ENCODE results near the gene MYO18A.

MYO18A gene

DNA sequence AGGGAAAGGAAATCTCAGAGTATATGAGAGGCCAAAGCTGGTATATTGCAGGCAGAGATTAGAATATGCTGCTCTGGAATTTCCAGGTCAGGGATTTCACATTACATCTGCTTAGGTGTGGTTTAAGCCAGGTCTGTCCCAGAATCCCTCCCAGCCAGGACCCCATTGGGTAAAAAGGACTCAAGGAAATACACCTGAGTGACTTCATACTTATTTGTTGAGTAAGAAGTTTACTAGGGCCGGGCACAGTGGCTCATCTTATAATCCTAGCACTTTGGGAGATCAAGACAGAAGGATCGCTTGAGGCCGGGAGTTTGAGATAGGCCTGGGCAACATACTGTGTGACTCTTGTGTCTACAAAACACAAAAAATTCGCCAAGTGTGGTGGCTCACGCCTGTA, 130.0 kb downstream of the MYO18A start:
- no peak for DNase-seq (ENCODE audit: low spot score)

DNA sequence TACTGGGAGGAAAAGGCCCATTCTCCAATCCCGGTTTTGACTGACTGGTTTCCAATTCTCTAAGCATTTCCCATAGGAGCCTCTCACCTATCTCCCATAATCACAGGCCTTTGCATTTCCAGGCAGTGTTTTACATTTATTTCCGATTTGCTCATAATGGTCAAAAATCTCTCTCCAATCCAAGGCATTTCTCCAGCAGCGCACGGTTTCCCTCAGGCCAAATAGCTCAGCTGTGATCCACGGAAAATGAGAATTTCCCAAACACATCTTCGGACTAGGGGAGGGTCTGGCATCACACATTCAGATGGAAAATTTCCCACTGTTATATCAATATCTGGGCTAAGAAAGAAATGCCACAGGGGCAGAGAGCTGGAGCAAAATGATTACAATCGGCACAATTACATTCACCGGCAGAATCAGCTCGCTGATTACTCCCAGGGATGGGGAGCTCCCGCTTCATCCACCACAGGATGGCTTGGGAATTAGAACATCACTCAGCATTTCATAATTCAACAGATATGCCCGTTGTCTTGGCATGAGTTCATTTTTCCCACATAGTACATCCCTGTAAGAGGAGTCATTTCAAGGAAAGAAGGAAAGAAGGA, 130.6 kb downstream of the MYO18A start:
- DNase-seq (ENCODE audit: low spot score): no peak

DNA sequence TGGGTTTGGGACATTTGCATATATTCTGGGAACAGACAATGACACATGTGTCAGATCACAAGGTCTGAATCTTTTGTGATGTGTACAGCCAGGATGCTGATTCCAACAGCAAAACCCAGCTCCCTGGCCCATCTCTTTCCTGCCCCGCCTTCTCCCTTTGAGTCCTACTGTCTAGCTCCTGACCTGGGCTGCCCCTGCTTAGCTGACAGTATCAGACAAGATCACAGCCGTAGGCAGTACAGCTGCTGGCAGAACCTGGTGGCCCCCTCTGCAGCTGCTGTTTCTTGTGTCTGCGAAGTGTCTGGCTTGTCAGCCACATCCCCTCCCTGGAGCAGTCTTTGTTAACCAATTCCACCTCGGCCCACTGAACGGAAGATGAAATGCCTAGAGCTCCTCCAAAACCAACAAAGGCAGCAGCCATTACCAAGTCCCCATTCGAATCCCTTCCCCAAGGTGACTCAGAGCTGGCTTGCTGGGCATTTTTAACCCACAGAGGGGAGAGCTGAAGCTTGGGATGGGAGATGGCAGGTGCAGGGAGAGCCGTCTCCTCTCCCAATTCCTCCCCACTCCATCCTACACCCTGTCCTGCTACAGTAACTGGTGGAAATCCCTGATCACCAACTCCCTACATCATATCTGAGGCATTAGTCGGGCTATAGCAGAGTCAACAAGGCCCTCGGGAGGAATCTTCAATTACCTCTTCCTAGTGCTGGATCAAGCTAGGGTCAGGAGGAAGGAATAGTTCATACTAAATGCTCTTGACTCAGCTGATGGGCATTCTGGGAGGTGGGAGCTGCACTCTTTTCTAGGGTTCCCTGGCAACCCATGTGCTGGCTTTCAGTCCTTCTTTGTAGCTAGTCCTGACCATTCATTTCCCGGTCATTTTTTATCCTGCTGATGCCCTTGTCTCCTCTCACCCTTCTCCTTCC, 131.5 kb downstream of the MYO18A start:
- DNase-seq (ENCODE audit: low spot score): no peak

DNA sequence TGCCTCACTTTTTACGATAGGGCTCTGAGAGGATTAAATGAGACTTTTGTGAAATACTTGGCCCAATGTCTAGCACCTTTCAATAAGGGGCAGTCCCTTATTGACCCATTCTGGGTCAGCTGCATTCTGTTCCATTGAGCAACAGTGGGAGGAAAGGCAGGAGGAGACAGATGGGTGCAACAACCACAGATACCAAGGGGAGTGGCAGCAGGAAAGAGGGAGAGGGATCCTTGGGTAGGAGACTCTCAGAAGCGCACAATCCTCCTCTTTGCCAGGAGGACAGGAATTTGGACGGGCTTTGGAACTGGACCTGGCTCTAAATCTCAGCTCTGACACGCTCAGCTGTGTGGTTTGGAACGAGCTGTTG, 133.7 kb downstream of the MYO18A start:
- peak; percentile 45 for DNase-seq (ENCODE audit: low spot score)

DNA sequence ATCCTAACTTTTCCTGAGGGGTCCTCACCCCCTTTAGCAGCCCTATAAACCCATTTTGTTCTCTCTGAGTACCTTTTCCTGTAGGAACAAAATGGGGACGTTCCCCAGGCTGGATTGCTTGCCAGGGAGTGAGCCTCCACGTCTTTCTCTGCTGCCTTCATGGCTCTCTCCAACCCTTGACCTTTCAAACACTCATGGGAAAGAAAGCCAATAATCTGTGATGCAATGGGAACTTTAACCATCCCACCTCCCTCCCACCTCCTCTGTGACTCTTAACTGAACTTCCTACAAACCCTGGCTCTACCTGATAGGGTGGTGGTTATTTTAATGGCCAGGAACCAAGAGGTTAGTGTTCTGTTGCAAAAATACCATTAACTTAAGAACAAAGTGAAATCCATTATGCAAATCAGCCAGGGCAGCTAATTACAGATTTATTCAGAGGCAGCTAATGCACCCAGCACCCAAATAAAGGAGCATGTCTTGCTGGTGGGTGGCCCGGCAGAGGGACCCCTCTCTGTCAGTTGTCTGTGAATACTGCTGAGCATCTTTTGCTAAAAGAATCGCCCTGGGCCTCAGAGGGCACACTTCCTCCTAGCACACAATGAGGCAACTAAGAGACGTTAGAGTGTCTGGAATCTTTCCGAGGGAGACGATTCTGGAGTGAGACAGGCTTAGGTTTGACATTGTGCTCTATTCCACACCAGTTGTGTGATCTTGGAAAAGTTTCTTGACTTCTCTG, 134.3 kb downstream of the MYO18A start:
- no peak for DNase-seq (ENCODE audit: low spot score)

DNA sequence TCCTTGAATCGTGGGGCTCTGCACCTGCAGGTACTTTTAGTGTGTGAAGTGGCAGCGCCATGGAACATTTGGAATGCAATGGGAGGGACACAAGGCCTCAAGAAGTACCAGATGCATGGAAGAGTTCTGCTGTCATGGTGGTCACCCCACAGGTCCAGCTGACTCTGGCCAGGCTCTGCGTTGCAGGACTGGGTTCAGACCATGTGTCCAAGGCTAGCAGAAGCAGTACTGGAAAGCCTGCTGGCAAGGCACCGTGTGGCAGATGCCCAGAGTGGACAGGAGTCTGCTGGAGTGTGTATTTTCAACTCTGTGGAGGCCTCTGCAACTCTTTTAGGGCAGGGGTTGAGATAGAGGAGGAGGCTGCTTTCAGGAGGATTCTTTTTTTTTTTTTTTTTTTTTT, 135.2 kb downstream of the MYO18A start:
- no peak for DNase-seq (ENCODE audit: low spot score)

DNA sequence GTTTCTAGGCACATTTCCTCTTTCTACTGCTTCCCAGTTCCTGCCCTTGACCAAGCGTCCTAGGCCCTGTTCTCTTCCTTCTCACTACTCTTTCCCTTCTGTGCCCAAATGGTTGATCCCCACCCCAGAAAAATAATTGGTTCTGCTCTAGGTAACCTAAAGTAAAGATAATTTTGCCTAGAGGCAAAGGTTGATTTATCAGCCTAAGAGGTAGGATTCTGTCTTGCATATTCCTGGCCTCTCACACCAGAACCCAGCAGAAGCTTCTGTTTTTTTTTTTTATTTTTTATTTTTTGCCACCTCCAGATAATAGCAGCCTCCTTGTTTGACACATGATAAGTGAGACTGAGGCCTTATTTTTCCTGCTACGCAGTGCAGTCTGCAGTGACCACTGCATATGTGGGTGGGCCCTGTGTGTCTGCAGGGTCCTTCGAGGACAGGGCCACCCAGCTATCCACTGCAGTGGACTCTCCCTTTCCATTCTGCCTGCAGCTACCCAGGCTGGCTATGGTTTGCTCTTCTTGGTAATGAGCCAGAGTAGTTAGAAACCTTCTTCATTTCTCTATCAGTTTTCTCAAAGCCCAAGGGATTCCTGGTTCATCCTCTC, 136.6 kb downstream of the MYO18A start:
- DNase-seq (ENCODE audit: low spot score): no peak

DNA sequence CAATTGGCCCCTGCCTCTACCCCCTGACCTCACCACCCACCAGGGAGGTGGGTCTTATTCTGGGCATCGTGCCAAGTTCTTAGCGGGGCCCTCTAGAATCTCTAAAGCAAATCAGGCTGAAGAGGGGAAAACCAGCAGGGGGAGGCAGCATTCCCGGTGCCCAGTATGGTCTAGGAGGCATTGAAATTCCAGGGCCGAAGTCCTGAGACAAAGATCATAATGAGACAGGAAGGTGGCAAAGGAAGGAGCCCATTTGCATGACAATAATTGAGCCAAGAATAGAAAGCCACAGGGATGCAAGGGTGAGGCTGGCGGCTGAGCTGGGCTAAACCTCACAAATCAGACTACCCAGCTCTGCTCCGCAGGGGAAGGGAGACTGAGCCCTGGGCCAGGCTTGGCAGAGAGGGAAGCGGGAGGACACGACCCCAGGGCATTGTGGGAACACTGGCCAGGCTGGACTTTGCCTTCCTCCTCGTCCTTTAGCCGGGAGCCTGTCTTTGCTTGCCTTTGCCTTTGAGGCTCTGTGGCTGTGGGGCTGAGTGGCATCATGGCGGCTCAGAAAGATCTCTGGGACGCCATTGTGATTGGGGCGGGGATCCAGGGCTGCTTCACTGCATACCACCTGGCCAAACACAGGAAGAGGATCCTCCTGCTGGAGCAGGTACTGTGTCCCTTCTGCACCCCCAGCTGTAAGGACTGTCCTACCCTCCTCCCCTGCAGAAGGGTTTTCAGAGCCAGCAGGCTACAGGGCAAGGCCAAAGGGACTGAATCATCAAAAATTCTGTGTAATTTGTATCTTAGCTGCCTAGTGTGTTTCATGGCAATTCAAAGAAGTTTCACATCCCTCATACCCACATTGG, 137.3 kb downstream of the MYO18A start, which contains the start of gene PIPOX:
Gene PIPOX (plus strand): TSS at position 463 of the 860 bp plus-strand sequence. CDS start 85 bp downstream, at position 548.
- DNase-seq (ENCODE audit: low spot score): no peak

DNA sequence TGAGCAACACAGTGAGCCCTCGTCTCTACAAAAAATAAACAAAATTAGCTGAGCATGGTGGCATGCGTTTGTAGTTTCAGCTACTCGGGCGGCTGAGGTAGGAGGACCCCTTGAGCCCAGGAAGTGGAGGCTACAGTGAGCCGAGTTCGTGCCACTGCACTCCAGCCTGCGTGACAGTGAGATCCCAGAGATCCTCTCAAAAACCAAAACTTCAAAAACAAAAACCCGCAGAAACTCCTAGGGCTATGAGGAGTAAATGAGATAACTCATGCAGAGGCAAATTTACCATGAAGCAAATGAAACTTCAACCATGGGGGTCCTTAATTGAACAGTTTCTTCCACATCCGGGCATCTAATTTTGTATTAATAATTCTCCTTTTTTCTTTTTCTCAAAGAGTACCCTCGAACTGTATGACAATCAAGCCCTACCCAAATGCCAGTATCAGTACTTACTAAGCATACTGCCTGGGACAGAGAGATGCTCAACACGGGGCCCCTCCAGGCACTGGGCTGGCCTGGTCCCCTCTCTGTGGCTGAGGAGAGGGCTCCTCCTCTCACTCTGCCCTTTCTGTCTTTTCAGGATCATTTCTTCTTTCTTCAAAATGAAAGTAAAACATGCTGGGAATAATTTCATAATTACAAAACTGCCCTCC, 138.0 kb downstream of the MYO18A start:
- no peak for DNase-seq (ENCODE audit: low spot score)

DNA sequence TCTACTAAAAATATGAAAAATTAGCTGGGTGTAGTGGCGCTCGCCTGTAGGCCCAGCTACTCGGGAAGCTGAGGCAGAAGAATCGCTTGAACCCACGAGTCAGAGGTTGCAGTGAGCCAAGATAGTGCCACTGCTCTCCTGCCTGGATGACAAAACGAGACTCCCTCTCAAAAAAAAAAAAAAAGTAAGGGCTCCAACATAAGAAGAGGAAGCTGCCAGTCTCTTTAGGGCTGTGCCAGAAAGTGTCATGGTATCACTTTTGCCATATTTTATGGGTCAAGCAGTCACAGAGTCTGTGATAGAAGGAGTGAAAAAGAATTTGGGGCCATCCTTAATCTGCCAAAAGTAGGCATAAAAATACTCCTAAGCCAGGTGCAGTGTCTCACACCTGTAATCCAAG, 138.6 kb downstream of the MYO18A start:
- no peak for DNase-seq (ENCODE audit: low spot score)

DNA sequence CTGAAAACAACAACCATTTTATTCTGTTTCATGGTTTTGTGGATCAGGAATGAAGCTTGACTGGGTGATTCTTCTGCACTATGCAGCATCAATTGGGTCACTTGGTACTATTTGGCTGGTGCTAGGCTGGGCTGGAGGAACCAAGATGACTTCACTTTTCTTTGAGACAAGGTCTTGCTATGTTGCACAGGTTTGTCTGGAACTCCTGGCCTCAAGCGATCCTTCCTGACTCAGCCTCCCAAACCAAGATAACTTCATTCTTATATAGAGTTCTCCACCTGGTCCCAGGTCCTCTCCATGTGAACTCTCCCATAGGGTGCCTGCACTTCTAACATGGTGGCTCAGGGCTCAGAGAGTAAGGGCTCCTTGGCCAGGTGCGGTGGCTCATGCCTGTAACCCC, 139.1 kb downstream of the MYO18A start:
- DNase-seq (ENCODE audit: low spot score): no peak

DNA sequence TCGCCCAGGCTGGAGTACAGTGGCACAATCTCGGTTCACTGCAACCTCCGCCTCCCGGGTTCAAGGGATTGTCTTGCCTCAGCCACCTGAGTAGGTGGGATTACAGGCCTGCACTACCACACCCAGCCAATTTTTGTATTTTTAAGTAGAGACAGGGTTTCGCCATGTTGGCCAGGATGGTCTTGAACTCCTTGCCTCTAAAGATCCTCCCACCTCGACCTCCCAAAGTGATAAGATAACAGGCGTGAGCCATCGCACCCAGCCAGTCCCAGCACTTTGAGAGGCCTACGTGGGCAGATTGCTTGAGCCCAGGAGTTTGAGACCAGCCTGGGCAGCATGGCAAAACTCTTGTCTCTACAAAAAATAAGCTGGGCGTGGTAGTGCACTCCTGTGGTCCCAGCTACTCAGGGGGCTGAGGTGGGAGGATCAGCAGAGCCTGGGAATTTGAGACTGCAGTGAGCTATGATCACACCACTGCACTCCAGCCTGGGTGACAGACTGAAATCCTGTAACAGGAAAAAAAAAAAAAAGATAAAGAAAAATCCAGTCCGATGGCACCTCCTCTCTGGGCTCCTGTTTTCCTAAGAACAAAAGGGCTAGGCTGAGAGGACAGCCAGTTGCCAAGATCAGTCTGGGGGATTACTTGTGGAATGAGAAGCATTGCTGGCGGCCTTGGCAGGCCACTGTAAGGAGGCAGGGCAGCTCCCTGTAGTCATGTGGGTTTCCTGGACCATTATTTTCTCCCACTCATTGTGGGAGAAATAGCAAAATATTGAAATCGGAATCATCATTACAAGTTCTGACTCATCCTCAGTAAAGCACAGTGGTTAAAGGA, 140.2 kb downstream of the MYO18A start:
- DNase-seq (ENCODE audit: low spot score): peak; percentile 86

DNA sequence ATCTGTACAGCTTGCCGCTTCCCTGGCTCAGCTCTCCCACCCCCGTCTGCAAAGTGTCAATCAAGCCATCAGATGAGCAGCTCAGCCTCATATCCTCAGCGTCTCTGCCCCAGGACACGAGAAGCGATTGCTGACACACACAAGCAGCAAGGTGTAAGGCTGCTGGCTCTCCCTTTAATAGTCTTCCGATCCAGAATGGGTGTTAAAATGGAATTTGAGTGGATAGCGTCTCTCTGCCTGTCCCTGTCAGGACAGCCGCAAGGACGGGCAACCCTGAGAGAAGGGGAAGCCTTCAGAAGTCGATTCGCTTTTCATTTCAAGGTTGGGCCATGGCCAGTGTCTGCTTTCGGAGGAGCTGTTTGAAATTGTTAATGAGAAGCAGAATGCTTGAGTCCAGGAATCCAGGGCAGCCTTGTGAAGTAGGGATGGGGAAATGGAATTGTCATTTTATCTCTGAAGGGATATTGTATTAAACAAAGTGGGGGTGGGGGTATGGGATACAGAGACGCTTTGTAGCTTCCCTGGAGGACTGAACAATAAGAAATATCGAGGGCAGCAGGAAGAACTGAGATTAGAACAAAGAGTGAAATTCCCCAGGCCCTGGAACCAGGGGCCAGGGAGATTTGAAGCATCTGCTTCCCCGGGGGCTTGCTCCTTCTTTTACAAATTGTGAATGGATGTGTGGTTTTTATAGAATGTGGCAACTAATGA, 142.0 kb downstream of the MYO18A start:
- DNase-seq (ENCODE audit: low spot score): no peak

DNA sequence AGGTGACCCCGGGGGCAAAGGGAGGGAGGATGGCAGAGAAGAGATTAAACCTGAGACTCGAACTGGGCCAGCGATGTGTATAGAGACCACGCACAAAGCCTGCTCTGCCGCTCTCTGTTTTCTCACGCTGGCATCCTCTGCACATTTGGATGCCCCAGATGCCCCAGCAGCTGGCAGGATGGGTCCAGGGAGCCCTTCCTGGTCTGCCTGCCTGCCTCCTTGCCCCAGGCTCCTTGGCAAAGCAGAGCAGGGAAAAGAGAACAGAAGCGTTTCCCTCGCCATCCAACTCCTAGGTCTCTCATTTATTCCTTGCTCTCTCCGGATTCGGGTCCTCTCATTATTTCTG, 142.5 kb downstream of the MYO18A start:
- DNase-seq (ENCODE audit: low spot score): no peak

DNA sequence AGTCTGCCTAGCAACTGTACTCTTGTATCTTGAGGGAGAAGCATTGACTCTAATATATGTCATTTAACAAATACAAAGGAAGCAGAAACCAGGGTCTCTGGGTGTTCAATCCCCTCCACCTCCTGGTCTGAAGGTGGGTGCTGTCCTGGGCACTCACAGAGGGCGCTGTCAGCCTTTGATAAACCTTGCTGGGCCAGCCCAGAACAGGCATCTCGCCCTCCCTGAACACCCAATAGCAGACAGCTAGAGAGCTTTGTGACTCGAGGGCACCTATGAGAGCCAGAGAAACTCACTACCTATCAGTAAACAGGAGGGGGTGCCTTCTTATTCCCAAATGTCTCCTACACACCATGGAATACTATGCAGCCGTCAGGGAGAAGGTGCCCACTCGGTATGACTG, 143.6 kb downstream of the MYO18A start:
- no peak for DNase-seq (ENCODE audit: low spot score)

DNA sequence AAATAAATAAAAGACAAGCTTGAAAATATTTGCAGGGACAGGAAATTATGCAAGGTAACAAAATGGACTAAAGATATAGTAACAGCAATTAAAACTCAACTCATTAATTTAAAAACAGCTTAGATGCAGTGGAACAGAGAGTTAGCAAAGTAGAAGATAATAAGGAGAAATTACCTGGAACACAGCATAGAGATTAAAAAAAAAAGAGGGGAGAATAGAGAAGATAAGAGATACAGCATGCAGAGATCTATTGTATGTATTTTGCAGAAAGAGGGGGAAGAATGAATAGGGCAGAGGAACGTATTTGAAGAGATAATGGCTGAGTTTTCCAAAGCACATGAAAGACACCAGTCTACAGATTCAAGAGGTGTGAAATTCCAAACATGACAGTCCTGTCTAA, 145.7 kb downstream of the MYO18A start:
- DNase-seq (ENCODE audit: low spot score): no peak

DNA sequence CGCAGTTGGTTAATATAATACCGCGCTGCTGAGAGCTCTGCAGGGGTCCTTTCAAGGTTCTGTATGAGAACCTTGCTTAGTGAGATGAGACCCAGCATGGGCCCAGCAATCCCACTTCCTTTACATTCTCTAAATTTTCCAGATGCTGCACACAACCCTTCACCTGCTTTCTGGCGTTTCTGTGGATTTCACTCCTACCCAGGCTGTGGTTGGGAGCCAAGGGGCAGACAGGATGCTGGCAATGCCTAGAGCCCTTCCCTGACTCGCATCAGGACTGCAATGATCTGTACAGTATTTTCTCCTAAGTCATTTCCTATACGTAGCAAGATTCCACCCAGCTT, 147.4 kb downstream of the MYO18A start:
- DNase-seq (ENCODE audit: low spot score): no peak

DNA sequence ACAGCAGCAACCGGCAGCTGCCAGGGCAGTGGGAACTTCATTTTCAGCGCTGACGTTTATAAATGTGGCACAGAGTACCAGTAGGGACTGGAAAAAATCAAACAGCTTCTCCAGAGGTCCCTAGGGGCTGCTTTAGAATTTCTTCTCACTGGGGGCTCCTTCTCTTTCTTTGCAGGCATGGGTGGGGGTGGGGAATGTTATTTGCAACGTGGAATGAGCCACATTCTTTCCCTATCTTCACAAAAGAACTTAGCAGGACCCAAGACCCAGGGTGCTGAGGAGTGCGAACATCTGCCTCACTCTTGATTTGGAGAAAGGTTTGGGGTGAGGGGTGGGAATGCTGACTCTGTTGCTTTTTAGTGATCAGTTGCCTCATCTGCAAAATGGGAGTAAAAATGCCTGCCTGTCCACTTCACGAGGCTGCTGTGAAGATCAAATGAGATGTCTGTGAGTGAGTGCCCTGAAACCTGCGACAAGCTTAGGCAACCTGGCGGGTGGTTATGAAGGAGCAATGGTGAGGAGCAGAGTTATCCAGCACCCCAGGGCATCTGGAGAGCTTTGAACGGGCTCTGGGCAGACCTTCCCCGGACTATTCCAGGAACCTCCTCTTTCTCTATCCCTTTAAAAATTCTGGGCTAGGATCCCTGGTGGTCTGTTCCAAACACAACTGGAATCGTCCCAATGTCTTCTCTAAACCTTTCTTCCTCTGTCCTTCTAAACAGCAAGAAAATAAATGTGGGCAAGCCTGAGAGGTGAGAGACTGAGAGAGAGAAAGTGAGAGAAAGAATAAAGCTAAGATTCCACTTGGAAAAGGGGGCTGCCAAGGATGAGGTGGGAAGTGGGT, 148.0 kb downstream of the MYO18A start:
- DNase-seq (ENCODE audit: low spot score): no peak

DNA sequence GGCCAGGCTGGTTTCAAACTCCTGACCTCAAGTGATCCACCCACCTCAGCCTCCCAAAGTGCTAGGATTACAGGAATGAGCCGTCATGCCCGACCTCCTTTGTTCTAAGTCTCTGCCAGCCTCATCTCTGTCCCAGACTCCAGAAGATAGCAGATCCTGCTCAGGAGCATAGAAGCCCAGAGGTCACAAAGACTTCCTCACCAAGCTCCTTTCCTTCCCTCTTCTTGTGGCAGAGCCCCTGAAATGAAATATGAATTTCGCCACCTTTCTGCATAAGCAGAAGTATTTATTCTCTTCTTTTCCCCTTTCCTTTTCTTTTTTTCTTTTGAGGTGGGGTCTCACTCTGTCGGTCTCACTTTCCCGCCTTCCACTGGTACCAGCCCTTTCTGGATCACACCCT, 148.7 kb downstream of the MYO18A start:
- no peak for DNase-seq (ENCODE audit: low spot score)
